Measurements from ENCODE around the gene BIRC3. TPM values are rescaled to one million over a fixed set of nuclear protein-coding genes. Genes with fewer than 3 reads are reported as not detected.
A peak's percentile ranks its signal among the peaks of the same experiment; 100 is the strongest.
"Not testable (repeated sequence)": the region's sequence is repeated elsewhere in the genome, so short reads cannot be mapped to it uniquely, and the experiment has no call there.

Gene BIRC3
- total RNA-seq, 5 donors from 2014 or later (not counting 1 experiment from before 2014, with no cell fraction given) = 82.6 to 114 (median 96.0) TPM

- Histone ChIP-seq H3K4me3 (ENCODE audit: control insufficient read depth in 1 of 2, extremely low read depth in 1 of 2, low read length in 1 of 2) (no peak overlapping the region), H3K36me3 (ENCODE audit: control insufficient read depth in 2 of 2, extremely low read depth in 1 of 2, insufficient read depth in 1 of 2, low read length in 1 of 2) (peaks cover 3 to 83% of the 10 kb centered on the region in 2 donors), H3K4me1 (ENCODE audit: control insufficient read depth in 1 of 2, extremely low read depth in 1 of 2, insufficient read depth in 2 of 2, low read length in 2 of 2) (no peaks in the 10 kb centered on the region), H3K27ac (ENCODE audit: low read length) (peak overlapping the region; percentile 23), H3K9me3 (no peaks in the 10 kb centered on the region), H3K27me3 (replicated peaks in 1 of 2; ENCODE audit: control insufficient read depth in 2 of 2, extremely low read depth in 1 of 2, insufficient read depth in 2 of 2, low read length in 1 of 2) (no peaks in the 10 kb centered on the region)
- peaks cover 47% of the 10 kb centered on the region for H3K36me3 Mint-ChIP-seq
- no peaks in the 10 kb centered on the region for H3K27me3 Mint-ChIP-seq
- CTCF ChIA-PET = interaction anchor here in 1 of 2 donors (0.7 to 1.1 kb wide), 2 partner anchors 12 to 357 kb away, joined by 3 to 4 read pairs; no protein-coding TSS in a partner anchor
- no peak overlapping the region for H3K4me3 Mint-ChIP-seq
- ATAC-seq (replicated peaks in 1 of 4) = no peak
- no peaks in the 10 kb centered on the region for H3K9me3 Mint-ChIP-seq
- 91% methylated on average over 1 of the region's 1 CpG for WGBS (ENCODE audit: insufficient coverage)
- peak overlapping the region; percentile 9 to 67 for H3K27ac Mint-ChIP-seq
- peaks cover 25 to 33% (median 30%) of the 10 kb centered on the region in 3 donors for H3K4me1 Mint-ChIP-seq
- no peak for DNase-seq
- POLR2A ChIA-PET = no interaction called here
Observed at GRCh38 chr11:102332611-102332994, 15.3 kb downstream of the BIRC3 start.

- ChIA-PET POLR2A (no interaction called here), CTCF (interaction anchor here (0.6 to 1.5 kb wide), 3 partner anchors 15 to 48 kb away, joined by 3 to 5 read pairs (median 3); no protein-coding TSS in a partner anchor)
- H3K4me3 Mint-ChIP-seq = no peak overlapping the region
- peak overlapping the region; percentile 29 to 44 for H3K27ac Mint-ChIP-seq
- DNase-seq (no peak), ATAC-seq (replicated peaks in 1 of 4) (no peak)
- peaks cover 28% of the 10 kb centered on the region for H3K36me3 Mint-ChIP-seq
- Histone ChIP-seq H3K4me1 (ENCODE audit: control insufficient read depth in 1 of 2, extremely low read depth in 1 of 2, insufficient read depth in 2 of 2, low read length in 2 of 2) (peaks cover 0 to 2% of the 10 kb centered on the region in 2 experiments), H3K27ac (ENCODE audit: low read length) (no peak overlapping the region), H3K9me3 (no peaks in the 10 kb centered on the region), H3K27me3 (replicated peaks in 1 of 2; ENCODE audit: control insufficient read depth in 2 of 2, extremely low read depth in 1 of 2, insufficient read depth in 2 of 2, low read length in 1 of 2) (no peaks in the 10 kb centered on the region), H3K36me3 (ENCODE audit: control insufficient read depth in 2 of 2, extremely low read depth in 1 of 2, insufficient read depth in 1 of 2, low read length in 1 of 2) (peaks cover 3 to 42% of the 10 kb centered on the region in 2 donors), H3K4me3 (ENCODE audit: control insufficient read depth in 1 of 2, extremely low read depth in 1 of 2, low read length in 1 of 2) (no peak overlapping the region)
- peaks cover 12 to 18% (median 14%) of the 10 kb centered on the region in 3 donors for H3K4me1 Mint-ChIP-seq
- no peaks in the 10 kb centered on the region for H3K27me3 Mint-ChIP-seq
- H3K9me3 Mint-ChIP-seq = no peaks in the 10 kb centered on the region
Observed at GRCh38 chr11:102338479-102339010, 21.3 kb downstream of the BIRC3 start.

DNA sequence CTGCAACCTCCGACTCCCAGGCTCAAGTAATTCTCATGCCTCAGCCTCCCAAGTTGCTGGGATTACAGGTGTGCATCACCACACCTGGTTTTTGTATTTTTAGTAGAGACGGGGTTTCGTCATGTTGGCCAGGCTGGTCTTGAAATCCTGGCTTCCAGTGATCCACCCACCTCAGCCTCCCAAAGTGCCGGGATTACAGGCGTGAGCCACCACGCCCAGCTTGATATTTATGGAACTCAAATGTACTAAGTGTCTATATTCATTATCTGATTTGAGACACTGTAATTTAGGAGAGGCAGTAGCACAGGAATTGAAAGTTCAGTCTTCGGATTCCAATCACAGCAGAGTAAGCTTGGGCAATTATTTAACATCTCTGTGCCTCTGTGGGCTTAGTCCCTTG lies 24.0 kb downstream of the BIRC3 start:
- WGBS (ENCODE audit: insufficient coverage) = 83% methylated on average over 2 of the region's 7 CpGs
- ATAC-seq (replicated peaks in 1 of 4) = peak in 3 of 4 experiments; percentile 12 to 14 (median 13)

DNA sequence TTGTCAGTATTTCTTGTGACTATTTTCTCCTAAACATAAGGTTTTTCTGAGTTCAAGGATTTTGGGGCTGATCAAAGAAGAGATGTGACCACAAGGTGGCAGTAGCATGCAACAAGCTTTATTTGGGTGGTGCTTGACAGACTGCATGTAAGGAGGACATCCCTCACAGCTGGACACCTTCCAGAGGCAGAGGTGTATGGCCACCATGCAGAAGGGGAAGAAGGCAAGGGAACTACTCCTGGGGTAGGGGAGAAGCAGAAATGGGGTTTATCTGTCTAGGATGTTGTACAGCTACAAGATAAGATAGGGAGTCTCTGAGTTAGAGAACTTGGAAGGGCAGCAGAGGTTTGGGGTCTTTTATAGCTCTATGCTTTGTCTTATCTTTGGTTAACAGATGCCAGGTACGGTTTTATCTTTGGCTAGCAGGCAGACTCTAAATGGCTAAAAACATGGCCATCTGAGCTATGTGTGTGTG lies 24.6 kb downstream of the BIRC3 start:
- no peak overlapping the region for H3K4me3 ChIP-seq (ENCODE audit: control insufficient read depth in 1 of 2, extremely low read depth in 1 of 2, low read length in 1 of 2)
- no peak overlapping the region for H3K27ac ChIP-seq (ENCODE audit: low read length)
- Mint-ChIP-seq H3K36me3 (peaks cover 18% of the 10 kb centered on the region), H3K27me3 (no peaks in the 10 kb centered on the region), H3K9me3 (no peaks in the 10 kb centered on the region), H3K27ac (peak overlapping the region in 1 of 2 donors; percentile 54), H3K4me3 (no peak overlapping the region), H3K4me1 (peaks cover 18 to 30% (median 20%) of the 10 kb centered on the region in 3 donors)
- H3K27me3 ChIP-seq (replicated peaks in 1 of 2; ENCODE audit: control insufficient read depth in 2 of 2, extremely low read depth in 1 of 2, insufficient read depth in 2 of 2, low read length in 1 of 2) = no peaks in the 10 kb centered on the region
- H3K9me3 ChIP-seq = no peaks in the 10 kb centered on the region
- peaks cover under 1 to 20% of the 10 kb centered on the region in 2 donors for H3K36me3 ChIP-seq (ENCODE audit: control insufficient read depth in 2 of 2, extremely low read depth in 1 of 2, insufficient read depth in 1 of 2, low read length in 1 of 2)
- POLR2A ChIA-PET = interaction anchor here (1.1 to 1.5 kb wide), 2 partner anchors 19 to 48 kb away, joined by 4 read pairs; no protein-coding TSS in a partner anchor
- no CpG with 5 or more reads among the region's 1 CpG for WGBS (ENCODE audit: insufficient coverage)
- CTCF ChIA-PET = interaction anchor here (0.6 to 3.7 kb wide), 65 partner anchors 8 to 599 kb away, joined by 3 to 51 read pairs (median 5); partner anchors contain the start of gene BIRC3 (in 1 of the 2)
- ATAC-seq (replicated peaks in 1 of 4) (peak; percentile 31 to 57 (median 54)), DNase-seq (peak in 34 of 35 experiments; percentile 29 to 90 (median 62))
- peaks cover 6 to 11% of the 10 kb centered on the region in 2 experiments for H3K4me1 ChIP-seq (ENCODE audit: control insufficient read depth in 1 of 2, extremely low read depth in 1 of 2, insufficient read depth in 2 of 2, low read length in 2 of 2)

More for the DNA sequence above, 24.0 kb downstream of the BIRC3 start:
- not testable (repeated sequence) for H3K4me1 ChIP-seq (ENCODE audit: control insufficient read depth in 1 of 2, extremely low read depth in 1 of 2, insufficient read depth in 2 of 2, low read length in 2 of 2); H3K4me3 ChIP-seq (ENCODE audit: control insufficient read depth in 1 of 2, extremely low read depth in 1 of 2, low read length in 1 of 2); H3K9me3 Mint-ChIP-seq; H3K27me3 Mint-ChIP-seq; H3K4me3 Mint-ChIP-seq; H3K27ac Mint-ChIP-seq; H3K27ac ChIP-seq (ENCODE audit: low read length); H3K9me3 ChIP-seq; H3K27me3 ChIP-seq (replicated peaks in 1 of 2; ENCODE audit: control insufficient read depth in 2 of 2, extremely low read depth in 1 of 2, insufficient read depth in 2 of 2, low read length in 1 of 2); DNase-seq
- ChIA-PET POLR2A (interaction anchor here (1.1 to 1.5 kb wide), 2 partner anchors 20 to 47 kb away, joined by 4 read pairs; no protein-coding TSS in a partner anchor), CTCF (interaction anchor here (0.6 to 3.7 kb wide), 51 partner anchors 9 to 600 kb away, joined by 3 to 51 read pairs (median 5); partner anchors contain the start of gene BIRC3 (in 1 of the 2))
- peaks cover 3 to 25% of the 10 kb centered on the region in 2 donors for H3K36me3 ChIP-seq (ENCODE audit: control insufficient read depth in 2 of 2, extremely low read depth in 1 of 2, insufficient read depth in 1 of 2, low read length in 1 of 2)
- peaks cover 15 to 28% (median 18%) of the 10 kb centered on the region in 3 donors for H3K4me1 Mint-ChIP-seq
- peaks cover 22% of the 10 kb centered on the region for H3K36me3 Mint-ChIP-seq

DNA sequence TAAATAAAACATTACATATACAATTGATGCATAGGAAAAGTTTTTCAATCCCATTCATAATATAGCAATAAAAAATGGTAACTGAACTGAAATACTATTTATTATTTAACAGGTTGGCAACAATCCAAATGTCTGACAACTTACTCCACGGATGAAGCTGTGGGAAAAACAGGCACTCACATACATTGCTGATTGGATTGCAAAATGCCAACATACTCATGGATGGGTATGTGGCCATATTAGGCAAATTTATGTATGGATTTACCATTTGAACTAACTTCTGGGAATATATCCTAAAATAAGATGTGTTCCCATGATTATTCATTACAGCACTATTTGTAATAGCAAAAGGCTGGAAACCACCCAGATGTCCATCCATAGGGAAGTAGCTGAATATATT lies 26.5 kb downstream of the BIRC3 start:
- H3K27me3 Mint-ChIP-seq = no peaks in the 10 kb centered on the region
- Histone ChIP-seq H3K36me3 (ENCODE audit: control insufficient read depth in 2 of 2, extremely low read depth in 1 of 2, insufficient read depth in 1 of 2, low read length in 1 of 2) (peaks cover 0 to 1% of the 10 kb centered on the region in 2 donors), H3K4me3 (ENCODE audit: control insufficient read depth in 1 of 2, extremely low read depth in 1 of 2, low read length in 1 of 2) (no peak overlapping the region), H3K27me3 (replicated peaks in 1 of 2; ENCODE audit: control insufficient read depth in 2 of 2, extremely low read depth in 1 of 2, insufficient read depth in 2 of 2, low read length in 1 of 2) (no peaks in the 10 kb centered on the region), H3K4me1 (ENCODE audit: control insufficient read depth in 1 of 2, extremely low read depth in 1 of 2, insufficient read depth in 2 of 2, low read length in 2 of 2) (peaks cover 6 to 16% of the 10 kb centered on the region in 2 experiments), H3K9me3 (no peaks in the 10 kb centered on the region), H3K27ac (ENCODE audit: low read length) (no peak overlapping the region)
- no peak for ATAC-seq (replicated peaks in 1 of 4)
- peaks cover 29 to 40% (median 30%) of the 10 kb centered on the region in 3 donors for H3K4me1 Mint-ChIP-seq
- peaks cover 5% of the 10 kb centered on the region for H3K36me3 Mint-ChIP-seq
- CTCF ChIA-PET = interaction anchor here (0.6 to 3.7 kb wide), 18 partner anchors 9 to 597 kb away, joined by 3 to 35 read pairs (median 5); no protein-coding TSS in a partner anchor
- H3K4me3 Mint-ChIP-seq = no peak overlapping the region
- no peak overlapping the region for H3K27ac Mint-ChIP-seq
- WGBS (ENCODE audit: insufficient coverage) = no CpG with 5 or more reads among the region's 1 CpG
- no peaks in the 10 kb centered on the region for H3K9me3 Mint-ChIP-seq
- DNase-seq = no peak
- POLR2A ChIA-PET = interaction anchor here in 1 of 2 donors (1.2 kb wide), 1 partner anchor 22 kb away, joined by 4 read pairs; no protein-coding TSS in a partner anchor

DNA sequence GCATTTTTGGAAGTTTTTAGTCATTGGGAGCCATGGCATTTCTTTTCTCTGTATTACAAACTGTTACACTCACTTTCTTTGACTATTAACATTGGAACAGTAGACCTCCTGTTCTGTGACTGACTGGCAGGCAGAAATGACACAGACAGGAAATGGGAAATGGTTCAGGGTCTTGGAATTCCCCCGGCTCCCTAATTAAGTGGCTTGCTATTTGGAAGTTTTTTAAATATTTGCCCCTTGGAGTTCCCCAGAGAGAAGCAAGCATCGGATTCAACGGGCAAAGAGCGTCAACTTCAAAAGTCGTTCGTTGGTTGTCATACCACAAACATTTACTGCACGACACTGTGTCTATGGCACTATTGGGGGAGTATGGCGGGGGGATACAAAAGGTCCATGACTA lies 28.6 kb downstream of the BIRC3 start:
- Mint-ChIP-seq H3K27me3 (no peaks in the 10 kb centered on the region), H3K9me3 (no peaks in the 10 kb centered on the region), H3K27ac (peak overlapping the region; percentile 99), H3K36me3 (peaks cover 10% of the 10 kb centered on the region), H3K4me3 (peak overlapping the region; percentile 92 to 98 (median 98)), H3K4me1 (peaks cover 42 to 49% (median 46%) of the 10 kb centered on the region in 3 donors)
- no CpG with 5 or more reads among the region's 8 CpGs for WGBS (ENCODE audit: insufficient coverage)
- CTCF ChIA-PET = interaction anchor here (0.6 to 2.4 kb wide), 12 partner anchors 16 to 268 kb away, joined by 3 to 18 read pairs (median 5); no protein-coding TSS in a partner anchor
- H3K27ac ChIP-seq (ENCODE audit: low read length) = peak overlapping the region; percentile 99
- no peak for ATAC-seq (replicated peaks in 1 of 4)
- H3K9me3 ChIP-seq = no peaks in the 10 kb centered on the region
- peaks cover 6 to 19% of the 10 kb centered on the region in 2 experiments for H3K4me1 ChIP-seq (ENCODE audit: control insufficient read depth in 1 of 2, extremely low read depth in 1 of 2, insufficient read depth in 2 of 2, low read length in 2 of 2)
- H3K4me3 ChIP-seq (ENCODE audit: control insufficient read depth in 1 of 2, extremely low read depth in 1 of 2, low read length in 1 of 2) = peak overlapping the region; percentile 98 to 99
- peak in 6 of 35 experiments; percentile 6 to 72 (median 15) for DNase-seq
- peaks cover 0 to 9% of the 10 kb centered on the region in 2 donors for H3K36me3 ChIP-seq (ENCODE audit: control insufficient read depth in 2 of 2, extremely low read depth in 1 of 2, insufficient read depth in 1 of 2, low read length in 1 of 2)
- H3K27me3 ChIP-seq (replicated peaks in 1 of 2; ENCODE audit: control insufficient read depth in 2 of 2, extremely low read depth in 1 of 2, insufficient read depth in 2 of 2, low read length in 1 of 2) = no peaks in the 10 kb centered on the region
- POLR2A ChIA-PET = interaction anchor here (0.9 to 1.1 kb wide), 2 partner anchors 17 to 63 kb away, joined by 4 to 5 read pairs; no protein-coding TSS in a partner anchor
